Loucy (cell line): ENCODE results near the gene DUSP21.

Experiments
- H2AFZ ChIP-seq: fragments of 200-600 bp; sonication (generic); 2 replicates; pipeline ENCODE4 v1.6.0; 2016; ENCODE audit warnings: antibody characterized with exemption, mild to moderate bottlenecking, low read length, moderate library complexity
- H3F3A ChIP-seq: fragments of 200-600 bp; 2 replicates; pipeline ENCODE4 v1.6.0; 2016; ENCODE audit warnings: antibody characterized with exemption, low read depth, mild to moderate bottlenecking
- H3K27me3 ChIP-seq: fragments of 200-600 bp; sonication (generic); 2 replicates; pipeline ENCODE4 v1.6.1; 2014; ENCODE audit warnings: low read length, mild to moderate bottlenecking; ENCODE audit not compliant: insufficient read depth, poor library complexity, severe bottlenecking
- H3K36me3 ChIP-seq: fragments of 200-600 bp; sonication (generic); 2 replicates; pipeline ENCODE4 v1.6.1; 2016; ENCODE audit warnings: low read length; ENCODE audit not compliant: insufficient read depth
- H3K4me1 ChIP-seq: fragments of 200-600 bp; sonication (generic); 2 replicates; pipeline ENCODE4 v1.5.1; 2014; ENCODE audit warnings: low read length, mild to moderate bottlenecking; ENCODE audit not compliant: insufficient read depth, poor library complexity, severe bottlenecking
- H3K4me2 ChIP-seq: fragments of 200-600 bp; sonication (generic); 2 replicates; pipeline ENCODE4 v1.6.0; 2014; ENCODE audit warnings: antibody characterized with exemption, low read length, low read depth, mild to moderate bottlenecking; ENCODE audit not compliant: poor library complexity, severe bottlenecking
- H3K4me3 ChIP-seq: fragments of 200-600 bp; sonication (generic); 2 replicates; pipeline ENCODE4 v1.5.1; 2014; ENCODE audit warnings: low read length, mild to moderate bottlenecking, mixed read lengths; ENCODE audit not compliant: poor library complexity, severe bottlenecking
- H3K79me2 ChIP-seq: fragments of 200-600 bp; sonication (generic); 2 replicates; pipeline ENCODE4 v1.6.1; 2014; ENCODE audit warnings: low read length; ENCODE audit not compliant: insufficient read depth
- H3K9ac ChIP-seq: fragments of 200-600 bp; sonication (generic); 2 replicates; pipeline ENCODE4 v1.6.0; 2014; ENCODE audit warnings: mild to moderate bottlenecking, low read depth, low read length, moderate library complexity; ENCODE audit not compliant: poor library complexity, severe bottlenecking
- H3K9me2 ChIP-seq: fragments of 200-600 bp; sonication (generic); replicated peaks from 2 replicates; pipeline ENCODE4 v1.6.1; 2016; ENCODE audit warnings: low read depth, low read length, mixed read lengths
- H3K9me3 ChIP-seq: fragments of 200-600 bp; sonication (generic); 2 replicates; pipeline ENCODE4 v1.6.1; 2014; ENCODE audit warnings: mild to moderate bottlenecking, antibody characterized with exemption, low read length, low read depth; ENCODE audit not compliant: insufficient read depth
- H4K20me1 ChIP-seq: fragments of 200-600 bp; sonication (generic); 2 replicates; pipeline ENCODE4 v1.6.0; 2014; ENCODE audit warnings: antibody characterized with exemption, low read length, mild to moderate bottlenecking; ENCODE audit not compliant: insufficient read depth, poor library complexity, severe bottlenecking
- EZH2phosphoT487 ChIP-seq: fragments of 200-600 bp; IDR thresholded peaks from 2 replicates; pipeline ENCODE4 v1.6.1; 2018; ENCODE audit warnings: antibody characterized with exemption, mild to moderate bottlenecking, moderate library complexity, borderline replicate concordance
- TF ChIP-seq, protein P1 (sequence below): fragments of 200-600 bp; sonication (generic); conservative IDR thresholded peaks from 2 replicates; pipeline ENCODE4 v1.5.1; 2014; ENCODE audit warnings: mild to moderate bottlenecking, antibody characterized with exemption, low read length

The DUSP21 gene

DNA sequence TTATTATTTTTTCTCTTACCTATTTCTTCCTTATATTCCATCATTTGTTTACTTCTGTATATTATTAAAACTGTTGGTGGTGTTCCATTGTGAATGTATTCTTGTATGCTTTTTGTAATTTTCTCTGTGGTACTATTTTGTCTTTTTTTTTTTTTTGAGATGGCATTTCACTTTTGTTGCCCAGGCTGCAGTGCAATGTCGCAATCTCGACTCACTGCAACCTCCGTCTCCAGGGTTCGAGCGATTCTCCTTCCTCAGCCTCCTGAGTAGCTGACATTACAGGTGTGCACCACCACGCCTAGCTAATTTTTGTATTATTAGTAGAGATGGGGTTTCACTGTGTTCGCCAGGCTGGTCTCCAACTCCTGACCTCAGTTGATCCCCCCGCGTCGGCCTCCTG, 37.7 kb downstream of the DUSP21 start:
- no peak overlapping the region for H3K9ac ChIP-seq
- H4K20me1 ChIP-seq = peaks cover 39% of the 10 kb centered on the region
- H3K4me2 ChIP-seq = no peak overlapping the region
- no peak overlapping the region for H2AFZ ChIP-seq
- no peaks in the 10 kb centered on the region for H3K4me1 ChIP-seq
- H3K4me3 ChIP-seq = no peak overlapping the region
- H3K36me3 ChIP-seq = no peaks in the 10 kb centered on the region
- no peaks in the 10 kb centered on the region for H3K27me3 ChIP-seq
- H3K9me3 ChIP-seq = no peaks in the 10 kb centered on the region
- TF ChIP-seq, protein P1, sequence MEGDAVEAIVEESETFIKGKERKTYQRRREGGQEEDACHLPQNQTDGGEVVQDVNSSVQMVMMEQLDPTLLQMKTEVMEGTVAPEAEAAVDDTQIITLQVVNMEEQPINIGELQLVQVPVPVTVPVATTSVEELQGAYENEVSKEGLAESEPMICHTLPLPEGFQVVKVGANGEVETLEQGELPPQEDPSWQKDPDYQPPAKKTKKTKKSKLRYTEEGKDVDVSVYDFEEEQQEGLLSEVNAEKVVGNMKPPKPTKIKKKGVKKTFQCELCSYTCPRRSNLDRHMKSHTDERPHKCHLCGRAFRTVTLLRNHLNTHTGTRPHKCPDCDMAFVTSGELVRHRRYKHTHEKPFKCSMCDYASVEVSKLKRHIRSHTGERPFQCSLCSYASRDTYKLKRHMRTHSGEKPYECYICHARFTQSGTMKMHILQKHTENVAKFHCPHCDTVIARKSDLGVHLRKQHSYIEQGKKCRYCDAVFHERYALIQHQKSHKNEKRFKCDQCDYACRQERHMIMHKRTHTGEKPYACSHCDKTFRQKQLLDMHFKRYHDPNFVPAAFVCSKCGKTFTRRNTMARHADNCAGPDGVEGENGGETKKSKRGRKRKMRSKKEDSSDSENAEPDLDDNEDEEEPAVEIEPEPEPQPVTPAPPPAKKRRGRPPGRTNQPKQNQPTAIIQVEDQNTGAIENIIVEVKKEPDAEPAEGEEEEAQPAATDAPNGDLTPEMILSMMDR = no peak
- TF ChIP-seq EZH2phosphoT487 = no peak
- peaks cover 99% of the 10 kb centered on the region for H3K79me2 ChIP-seq
- no peaks in the 10 kb centered on the region for H3K9me2 ChIP-seq
- H3F3A ChIP-seq = no peaks in the 10 kb centered on the region

DNA sequence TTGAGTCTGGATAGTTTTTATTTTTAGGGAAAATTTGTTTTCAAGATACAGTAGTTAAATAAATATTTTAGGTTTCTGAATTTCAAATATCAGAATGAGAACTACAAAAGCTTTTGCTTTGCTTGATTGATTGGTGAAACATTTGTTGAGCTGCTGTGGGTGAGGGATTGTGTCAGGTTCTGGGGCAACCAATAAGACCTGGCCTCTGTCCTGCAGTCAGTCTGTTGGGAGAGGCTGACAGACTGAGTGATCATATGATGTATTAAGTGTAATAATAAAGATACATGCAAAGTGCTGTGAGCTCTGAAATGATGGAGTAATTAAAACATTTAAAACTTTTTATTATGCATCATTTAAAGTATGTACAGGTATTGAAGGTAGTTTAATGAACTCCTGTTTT, 38.8 kb downstream of the DUSP21 start:
- H3K4me3 ChIP-seq = no peak overlapping the region
- H3K27me3 ChIP-seq = no peaks in the 10 kb centered on the region
- TF ChIP-seq, protein P1 = no peak
- TF ChIP-seq EZH2phosphoT487 = no peak
- no peaks in the 10 kb centered on the region for H3K4me1 ChIP-seq
- H3K9ac ChIP-seq = no peak overlapping the region
- H3F3A ChIP-seq = no peaks in the 10 kb centered on the region
- no peaks in the 10 kb centered on the region for H3K9me2 ChIP-seq
- no peaks in the 10 kb centered on the region for H3K9me3 ChIP-seq
- peaks cover 99% of the 10 kb centered on the region for H3K79me2 ChIP-seq
- peaks cover 38% of the 10 kb centered on the region for H4K20me1 ChIP-seq
- H3K36me3 ChIP-seq = no peaks in the 10 kb centered on the region
- no peak overlapping the region for H3K4me2 ChIP-seq
- no peak overlapping the region for H2AFZ ChIP-seq

DNA sequence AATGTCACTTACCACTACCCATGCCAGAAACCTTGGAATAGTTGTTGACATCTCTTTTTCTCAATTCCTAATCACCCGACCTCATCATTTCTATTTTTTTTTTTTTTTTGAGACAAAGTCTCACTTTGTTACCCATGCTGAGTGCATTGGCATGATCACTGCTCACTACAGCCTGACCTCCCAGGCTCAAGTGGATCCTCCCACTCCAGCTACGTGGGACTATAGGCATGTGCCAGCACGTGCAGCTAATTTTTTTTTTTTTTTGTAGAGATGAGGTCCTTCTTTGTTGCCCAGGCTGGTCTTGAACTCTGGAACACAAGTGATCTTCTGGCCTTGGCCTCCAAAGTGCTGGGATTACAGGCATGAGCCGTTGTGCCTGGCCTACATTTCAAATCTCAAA, 41.1 kb downstream of the DUSP21 start:
- peaks cover 100% of the 10 kb centered on the region for H3K79me2 ChIP-seq
- H3K9me3 ChIP-seq = no peaks in the 10 kb centered on the region
- no peak for TF ChIP-seq EZH2phosphoT487
- TF ChIP-seq, protein P1 = no peak
- no peaks in the 10 kb centered on the region for H3F3A ChIP-seq
- H3K4me3 ChIP-seq = no peak overlapping the region
- no peaks in the 10 kb centered on the region for H3K27me3 ChIP-seq
- H4K20me1 ChIP-seq = peaks cover 36% of the 10 kb centered on the region
- no peaks in the 10 kb centered on the region for H3K9me2 ChIP-seq
- H3K4me1 ChIP-seq = no peaks in the 10 kb centered on the region
- no peak overlapping the region for H3K9ac ChIP-seq
- H3K4me2 ChIP-seq = no peak overlapping the region
- no peaks in the 10 kb centered on the region for H3K36me3 ChIP-seq
- H2AFZ ChIP-seq = no peak overlapping the region
